HG03378 (cell line): Measurements from ENCODE around the gene RGCC.
A peak's percentile ranks its signal among the peaks of the same experiment; 100 is the strongest.
"Not testable (repeated sequence)": the region's sequence is repeated elsewhere in the genome, so short reads cannot be mapped to it uniquely, and the experiment has no call there.

ENCODE experiments used
- ATAC-seq: cut with Tn5 transposase; IDR thresholded peaks from one replicate; pipeline ENCODE4 v1.9.1; 2021; ENCODE audit warnings: mild to moderate bottlenecking, moderate library complexity; ENCODE audit not compliant: unreplicated experiment

RGCC gene

GRCh38 chr13:41488124-41488523 is 30.8 kb downstream of the RGCC start:
- ATAC-seq = no peak

- no peak for ATAC-seq
These were observed 33.1 kb downstream of the RGCC start for GRCh38 chr13:41490371-41491015.

- no peak for ATAC-seq
These were observed 34.1 kb downstream of the RGCC start for GRCh38 chr13:41491436-41491835.

- peak; percentile 80 for ATAC-seq
These were observed 35.3 kb downstream of the RGCC start for GRCh38 chr13:41492432-41493260.

GRCh38 chr13:41494202-41494601 is 36.9 kb downstream of the RGCC start:
- no peak for ATAC-seq

GRCh38 chr13:41495044-41495443 is 37.7 kb downstream of the RGCC start:
- no peak for ATAC-seq

- ATAC-seq = no peak
These were observed 39.3 kb downstream of the RGCC start for GRCh38 chr13:41496420-41497234.

- ATAC-seq = no peak
These were observed 40.1 kb downstream of the RGCC start for GRCh38 chr13:41497436-41497835.

- no peak for ATAC-seq
These were observed 42.1 kb downstream of the RGCC start for GRCh38 chr13:41499452-41499851.

GRCh38 chr13:41500511-41500910 is 43.2 kb downstream of the RGCC start:
- no peak for ATAC-seq

GRCh38 chr13:41501281-41501680 is 43.9 kb downstream of the RGCC start:
- no peak for ATAC-seq

- no peak for ATAC-seq
These were observed 44.7 kb downstream of the RGCC start for GRCh38 chr13:41502031-41502430.

GRCh38 chr13:41502673-41503072 is 45.3 kb downstream of the RGCC start:
- peak; percentile 67 for ATAC-seq

- ATAC-seq = no peak
These were observed 46.0 kb downstream of the RGCC start for GRCh38 chr13:41503356-41503755.

- ATAC-seq = not testable (repeated sequence)
These were observed 47.3 kb downstream of the RGCC start for GRCh38 chr13:41504657-41505056.

- no peak for ATAC-seq
These were observed 48.0 kb downstream of the RGCC start for GRCh38 chr13:41505209-41505835.

- no peak for ATAC-seq
These were observed 49.0 kb downstream of the RGCC start for GRCh38 chr13:41506312-41506711.

- no peak for ATAC-seq
These were observed 52.6 kb downstream of the RGCC start for GRCh38 chr13:41509971-41510370.

- no peak for ATAC-seq
These were observed 54.5 kb downstream of the RGCC start for GRCh38 chr13:41511827-41512226.

GRCh38 chr13:41512441-41512840 is 55.1 kb downstream of the RGCC start:
- ATAC-seq = no peak

- ATAC-seq = no peak
These were observed 56.2 kb downstream of the RGCC start for GRCh38 chr13:41513600-41513999.
